Uterus (tissue), 2 donors: ENCODE measurements around the gene TCTN2.

ENCODE experiments used
- POLR2A ChIP-seq, 2 donors: fragments of 450-650 bp; IDR thresholded peaks; one replicate each; pipeline ENCODE4 v1.6.1; 2016; ENCODE audit warnings: antibody characterized with exemption in 2 of 2, mild to moderate bottlenecking in 1 of 2, moderate library complexity in 1 of 2
- TF ChIP-seq, protein P1 (sequence below), 4 experiments: fragments of 200-600 bp in 2 of 4; fragments of 450-650 bp in 2 of 4; sonication (generic) in 2 of 4; IDR thresholded peaks; one replicate each; pipeline ENCODE4 v1.5.1; 2016 to 2019; ENCODE audit warnings: antibody characterized with exemption in 4 of 4, mild to moderate bottlenecking in 2 of 4, moderate library complexity in 1 of 4

GRCh38 chr12:123705935-123706334, 35.0 kb downstream of the TCTN2 start:
- TF ChIP-seq POLR2A (IDR thresholded peaks at IDR 0.05): no peak
- TF ChIP-seq, protein P1, sequence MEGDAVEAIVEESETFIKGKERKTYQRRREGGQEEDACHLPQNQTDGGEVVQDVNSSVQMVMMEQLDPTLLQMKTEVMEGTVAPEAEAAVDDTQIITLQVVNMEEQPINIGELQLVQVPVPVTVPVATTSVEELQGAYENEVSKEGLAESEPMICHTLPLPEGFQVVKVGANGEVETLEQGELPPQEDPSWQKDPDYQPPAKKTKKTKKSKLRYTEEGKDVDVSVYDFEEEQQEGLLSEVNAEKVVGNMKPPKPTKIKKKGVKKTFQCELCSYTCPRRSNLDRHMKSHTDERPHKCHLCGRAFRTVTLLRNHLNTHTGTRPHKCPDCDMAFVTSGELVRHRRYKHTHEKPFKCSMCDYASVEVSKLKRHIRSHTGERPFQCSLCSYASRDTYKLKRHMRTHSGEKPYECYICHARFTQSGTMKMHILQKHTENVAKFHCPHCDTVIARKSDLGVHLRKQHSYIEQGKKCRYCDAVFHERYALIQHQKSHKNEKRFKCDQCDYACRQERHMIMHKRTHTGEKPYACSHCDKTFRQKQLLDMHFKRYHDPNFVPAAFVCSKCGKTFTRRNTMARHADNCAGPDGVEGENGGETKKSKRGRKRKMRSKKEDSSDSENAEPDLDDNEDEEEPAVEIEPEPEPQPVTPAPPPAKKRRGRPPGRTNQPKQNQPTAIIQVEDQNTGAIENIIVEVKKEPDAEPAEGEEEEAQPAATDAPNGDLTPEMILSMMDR (IDR thresholded peaks at IDR 0.05): no peak
